Cardiac muscle cell (in vitro differentiated cells and primary cell): Measurements from ENCODE around the gene ZNF92. TPM values are rescaled to one million over a fixed set of nuclear protein-coding genes. Genes with fewer than 3 reads are reported as not detected.
"Not testable (repeated sequence)": the region's sequence is repeated elsewhere in the genome, so short reads cannot be mapped to it uniquely, and the experiment has no call there.

Source experiments
- DNase-seq, 2 donors: peaks; one replicate each; pipeline versions ENCODE4 v3.0.0 to v3.0.0-alpha.2; 2010 to 2017; ENCODE audit warnings: low read depth in 1 of 2, low spot score in 1 of 2
- H3K27ac ChIP-seq: fragments of 200-600 bp; sonication (generic); 2 replicates; pipeline ENCODE4 v1.5.1; 2016
- H3K27me3 ChIP-seq: fragments of 200-600 bp; sonication (generic); 2 replicates; pipeline ENCODE4 v1.6.0; 2016; ENCODE audit warnings: control low read depth
- H3K36me3 ChIP-seq: fragments of 200-600 bp; sonication (generic); 2 replicates; pipeline ENCODE4 v1.5.1; 2016; ENCODE audit warnings: control low read depth
- H3K4me1 ChIP-seq: fragments of 200-600 bp; sonication (generic); 2 replicates; pipeline ENCODE4 v1.8.1; 2017; ENCODE audit warnings: low read depth, mild to moderate bottlenecking, mixed run types
- H3K4me3 ChIP-seq: fragments of 200-600 bp; sonication (generic); 2 replicates; pipeline ENCODE4 v1.5.1; 2016; ENCODE audit warnings: mild to moderate bottlenecking
- H3K9me3 ChIP-seq: fragments of 200-600 bp; sonication (generic); 2 replicates; pipeline ENCODE4 v1.5.1; 2017; ENCODE audit warnings: low read depth, mild to moderate bottlenecking, control low read depth
- polyA plus RNA-seq: library from polyadenylated mRNA; unstranded; fragments of >200 nt; fragmentation: Nextera tagmentation; extraction: Ambion mirVana; gene quantifications from 2 replicates; pipeline ENCODE4 v1.2.1, GENCODE V29; 2016
- total RNA-seq: library from RNA; depleted of rRNA; stranded (reverse); fragments of >200 nt; gene quantifications from 2 replicates; pipeline ENCODE4 v1.2.3, GENCODE V29; 2016
- TF ChIP-seq, protein P1 (sequence below): IDR thresholded peaks from 2 replicates; pipeline ENCODE4 v1.5.1; 2012; ENCODE audit warnings: low read depth, mild to moderate bottlenecking, low read length

ZNF92 gene
- total and polyA plus RNA-seq, 2 experiments from 2014 or later: 8.3 to 9.4 TPM

DNA sequence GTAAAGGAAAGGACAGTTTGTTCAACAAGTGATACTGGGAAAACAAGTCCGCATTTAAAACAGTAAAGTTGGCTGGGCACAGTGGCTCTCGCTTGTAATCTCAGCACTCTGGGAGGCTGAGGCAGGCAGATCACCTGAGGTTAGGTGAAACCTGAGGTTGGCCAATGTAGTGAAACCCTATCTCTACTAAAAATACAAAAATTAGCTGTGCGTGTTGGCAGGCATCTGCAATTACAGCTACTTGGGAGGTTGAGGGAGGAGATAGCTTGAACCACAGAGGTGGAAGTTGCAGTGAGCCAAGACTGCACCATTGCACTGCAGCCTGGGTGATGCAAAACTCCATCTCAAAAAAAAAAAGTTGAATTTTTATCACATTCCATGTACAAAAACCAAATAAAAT is 35.7 kb downstream of the ZNF92 start:
- Histone ChIP-seq H3K27ac (no peak overlapping the region), H3K4me1 (no peaks in the 10 kb centered on the region), H3K4me3 (no peak overlapping the region), H3K36me3 (no peaks in the 10 kb centered on the region), H3K27me3 (no peaks in the 10 kb centered on the region), H3K9me3 (no peaks in the 10 kb centered on the region)
- DNase-seq: no peak
- TF ChIP-seq, protein P1, sequence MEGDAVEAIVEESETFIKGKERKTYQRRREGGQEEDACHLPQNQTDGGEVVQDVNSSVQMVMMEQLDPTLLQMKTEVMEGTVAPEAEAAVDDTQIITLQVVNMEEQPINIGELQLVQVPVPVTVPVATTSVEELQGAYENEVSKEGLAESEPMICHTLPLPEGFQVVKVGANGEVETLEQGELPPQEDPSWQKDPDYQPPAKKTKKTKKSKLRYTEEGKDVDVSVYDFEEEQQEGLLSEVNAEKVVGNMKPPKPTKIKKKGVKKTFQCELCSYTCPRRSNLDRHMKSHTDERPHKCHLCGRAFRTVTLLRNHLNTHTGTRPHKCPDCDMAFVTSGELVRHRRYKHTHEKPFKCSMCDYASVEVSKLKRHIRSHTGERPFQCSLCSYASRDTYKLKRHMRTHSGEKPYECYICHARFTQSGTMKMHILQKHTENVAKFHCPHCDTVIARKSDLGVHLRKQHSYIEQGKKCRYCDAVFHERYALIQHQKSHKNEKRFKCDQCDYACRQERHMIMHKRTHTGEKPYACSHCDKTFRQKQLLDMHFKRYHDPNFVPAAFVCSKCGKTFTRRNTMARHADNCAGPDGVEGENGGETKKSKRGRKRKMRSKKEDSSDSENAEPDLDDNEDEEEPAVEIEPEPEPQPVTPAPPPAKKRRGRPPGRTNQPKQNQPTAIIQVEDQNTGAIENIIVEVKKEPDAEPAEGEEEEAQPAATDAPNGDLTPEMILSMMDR: no peak

DNA sequence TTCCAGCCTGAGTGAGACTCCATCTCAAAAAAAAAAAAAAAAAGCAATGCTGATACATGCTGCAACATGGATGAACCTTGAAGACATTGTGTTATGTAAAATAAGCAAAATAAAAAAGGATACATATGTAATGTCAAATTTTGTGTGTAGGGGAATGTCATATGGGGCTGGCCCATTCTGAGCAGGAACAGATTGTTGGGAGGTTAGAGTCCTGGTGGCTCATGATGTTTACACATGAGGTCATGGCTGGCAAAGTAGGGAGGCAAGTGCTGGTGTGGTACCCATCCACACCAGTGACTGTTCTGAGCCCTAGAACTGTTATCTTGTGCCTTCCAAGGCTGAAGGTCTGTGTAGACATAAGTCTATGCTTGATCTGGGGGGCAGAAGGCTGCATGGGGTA is 37.6 kb downstream of the ZNF92 start:
- Histone ChIP-seq H3K9me3 (no peaks in the 10 kb centered on the region), H3K27ac (no peak overlapping the region), H3K4me1 (no peaks in the 10 kb centered on the region), H3K4me3 (no peak overlapping the region), H3K27me3 (no peaks in the 10 kb centered on the region), H3K36me3 (no peaks in the 10 kb centered on the region)
- DNase-seq: no peak
- TF ChIP-seq, protein P1: no peak

DNA sequence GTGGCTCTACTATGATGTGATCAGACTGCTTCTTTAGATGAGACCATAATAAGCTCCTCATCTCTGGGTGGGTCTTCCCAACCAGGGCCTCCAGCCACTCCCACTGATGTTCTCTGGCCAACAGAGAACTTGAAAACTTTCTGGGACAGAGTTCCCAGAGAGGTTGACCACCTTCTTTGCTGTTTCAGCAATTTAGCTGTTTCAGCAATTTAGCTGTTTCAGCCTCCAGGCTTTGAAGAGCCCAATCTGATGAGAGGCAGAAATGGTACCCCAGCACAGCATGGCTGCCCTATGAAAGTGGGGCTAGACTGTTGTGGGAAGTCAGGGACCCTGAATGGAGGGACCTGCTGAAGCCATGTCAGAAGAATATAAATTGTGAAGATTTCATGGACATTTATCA is 49.0 kb downstream of the ZNF92 start:
- H3K36me3 ChIP-seq: no peaks in the 10 kb centered on the region
- H3K4me3 ChIP-seq: no peak overlapping the region
- H3K4me1 ChIP-seq: no peaks in the 10 kb centered on the region
- no peaks in the 10 kb centered on the region for H3K9me3 ChIP-seq
- H3K27ac ChIP-seq: no peak overlapping the region
- H3K27me3 ChIP-seq: no peaks in the 10 kb centered on the region
- TF ChIP-seq, protein P1: no peak
- DNase-seq: no peak

DNA sequence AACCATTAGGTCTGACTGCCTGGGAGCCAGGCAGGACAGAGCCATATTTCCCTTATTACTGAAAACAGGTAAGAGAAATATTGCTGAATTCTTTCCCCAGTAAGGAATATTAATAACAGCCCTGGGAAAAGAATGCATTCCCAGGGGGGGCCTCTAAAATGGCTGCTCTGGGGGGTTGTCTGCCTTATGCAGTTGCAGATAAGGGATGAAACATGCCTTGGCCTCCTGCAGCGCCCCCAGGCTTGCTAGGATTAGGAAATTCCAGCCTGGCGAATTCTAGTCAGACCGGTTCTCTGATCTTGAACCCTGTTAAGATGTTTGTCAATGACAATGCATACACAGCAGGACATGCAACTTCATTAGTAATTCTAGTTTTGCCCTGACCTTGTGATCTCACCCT is 49.6 kb downstream of the ZNF92 start:
- not testable (repeated sequence) for H3K27me3 ChIP-seq, H3K9me3 ChIP-seq, H3K4me1 ChIP-seq, H3K4me3 ChIP-seq, H3K27ac ChIP-seq, H3K36me3 ChIP-seq, DNase-seq

DNA sequence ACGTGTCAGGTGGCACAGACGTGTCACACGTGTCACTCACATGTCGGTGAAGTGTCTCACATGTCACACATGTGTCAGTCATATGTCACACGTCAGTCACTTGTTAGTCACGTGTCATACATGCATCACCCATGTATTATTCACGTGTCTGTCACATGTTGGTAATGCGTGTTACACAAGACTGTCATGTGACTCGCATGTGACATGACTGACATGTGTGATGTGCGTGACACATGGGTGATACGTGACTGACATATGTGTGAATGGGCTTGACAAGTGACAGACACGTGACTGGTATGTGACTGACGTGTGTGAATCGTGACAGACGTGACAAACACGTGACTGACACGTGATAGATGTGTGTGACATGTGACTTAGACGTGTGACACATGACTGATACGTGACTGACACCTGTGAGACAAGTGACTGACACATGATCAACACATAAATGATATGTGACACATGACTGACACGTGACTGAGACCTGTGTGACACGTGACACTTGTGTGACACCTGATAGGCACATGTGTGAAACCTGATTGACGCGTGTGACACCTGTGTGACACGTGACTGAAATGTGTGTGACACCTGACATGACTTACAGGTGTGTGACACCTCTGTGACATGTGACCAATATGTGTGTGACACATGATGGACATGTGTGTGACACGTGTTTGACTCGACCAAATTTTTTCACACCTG is 56.1 kb downstream of the ZNF92 start:
- Histone ChIP-seq H3K4me3 (no peak overlapping the region), H3K4me1 (no peaks in the 10 kb centered on the region), H3K9me3 (no peaks in the 10 kb centered on the region), H3K27ac (no peak overlapping the region), H3K36me3 (no peaks in the 10 kb centered on the region), H3K27me3 (no peaks in the 10 kb centered on the region)
- DNase-seq: no peak
- TF ChIP-seq, protein P1: no peak

DNA sequence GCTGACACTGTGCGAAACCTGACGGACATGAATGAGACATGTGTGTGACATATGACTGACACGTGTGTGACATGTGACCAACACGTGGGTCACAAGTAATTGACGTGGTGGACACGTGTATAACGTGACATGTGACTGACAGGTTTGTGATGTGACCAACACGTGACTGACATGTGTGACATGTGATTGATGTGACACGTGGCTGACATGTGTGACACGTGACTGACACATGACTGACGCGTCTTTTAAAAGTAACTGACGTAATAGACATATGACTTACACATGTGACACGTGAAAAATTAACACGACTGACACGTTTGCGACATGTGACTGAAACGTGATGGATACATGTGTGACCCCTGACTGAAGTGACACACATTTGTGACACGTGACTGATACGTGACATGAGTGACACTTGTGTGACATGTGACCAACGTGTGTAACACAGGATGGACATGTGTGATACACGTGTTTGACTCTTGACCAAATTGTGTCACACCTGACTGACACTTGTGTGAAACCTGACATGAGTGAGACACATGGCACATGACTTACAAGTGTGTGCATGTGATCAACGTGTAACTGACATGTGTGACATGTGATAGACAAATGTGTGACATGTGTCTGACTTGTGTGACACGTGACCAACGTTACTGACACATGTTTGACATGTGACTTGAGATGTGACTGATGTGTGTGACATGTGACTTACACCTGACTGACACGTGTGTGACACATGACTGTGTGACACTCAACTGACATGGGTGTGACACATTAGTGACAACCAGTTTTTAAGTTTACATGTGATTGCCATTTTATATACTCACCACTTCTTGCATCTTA is 56.9 kb downstream of the ZNF92 start:
- TF ChIP-seq, protein P1: no peak
- DNase-seq: no peak
- H3K4me3 ChIP-seq: no peak overlapping the region
- H3K27ac ChIP-seq: no peak overlapping the region
- no peaks in the 10 kb centered on the region for H3K27me3 ChIP-seq
- no peaks in the 10 kb centered on the region for H3K36me3 ChIP-seq
- H3K4me1 ChIP-seq: no peaks in the 10 kb centered on the region
- H3K9me3 ChIP-seq: no peaks in the 10 kb centered on the region
